ENCODE measurements around the gene HDDC3. TPM values are rescaled to one million over a fixed set of nuclear protein-coding genes. Genes with fewer than 3 reads are reported as not detected.
"Not testable (repeated sequence)": the region's sequence is repeated elsewhere in the genome, so short reads cannot be mapped to it uniquely, and the experiment has no call there.

HDDC3 gene
- total RNA-seq, 1 experiment from 2014 or later = 13.2 TPM

GRCh38 chr15:90930861-90931574 lies 1.3 kb downstream of the HDDC3 start:
- no peak for DNase-seq (ENCODE audit: low read depth)

GRCh38 chr15:90929246-90930019 lies 2.9 kb downstream of the HDDC3 start:
- no peak for DNase-seq (ENCODE audit: low read depth)

- DNase-seq (ENCODE audit: low read depth) = not testable (repeated sequence)
Observed at GRCh38 chr15:90928106-90928505, 4.2 kb downstream of the HDDC3 start.

- not testable (repeated sequence) for DNase-seq (ENCODE audit: low read depth)
Observed at GRCh38 chr15:90926766-90927165, 5.6 kb downstream of the HDDC3 start.

- DNase-seq (ENCODE audit: low read depth) = no peak
Observed at GRCh38 chr15:90924375-90924774, 8.0 kb downstream of the HDDC3 start.

GRCh38 chr15:90922712-90923322 lies 9.5 kb downstream of the HDDC3 start:
- not testable (repeated sequence) for DNase-seq (ENCODE audit: low read depth)

GRCh38 chr15:90921887-90922286 lies 10.5 kb downstream of the HDDC3 start:
- no peak for DNase-seq (ENCODE audit: low read depth)

GRCh38 chr15:90918835-90919234 lies 13.5 kb downstream of the HDDC3 start:
- DNase-seq (ENCODE audit: low read depth) = no peak

GRCh38 chr15:90918034-90918788 lies 14.1 kb downstream of the HDDC3 start:
- DNase-seq (ENCODE audit: low read depth) = no peak

- DNase-seq (ENCODE audit: low read depth) = no peak
Observed at GRCh38 chr15:90917569-90917968, 14.8 kb downstream of the HDDC3 start.

GRCh38 chr15:90916461-90916860 lies 15.9 kb downstream of the HDDC3 start:
- no peak for DNase-seq (ENCODE audit: low read depth)

- no peak for DNase-seq (ENCODE audit: low read depth)
Observed at GRCh38 chr15:90915808-90916440, 16.4 kb downstream of the HDDC3 start.

GRCh38 chr15:90915216-90915807 lies 17.0 kb downstream of the HDDC3 start:
- peak; percentile 41 for DNase-seq (ENCODE audit: low read depth)

- DNase-seq (ENCODE audit: low read depth) = no peak
Observed at GRCh38 chr15:90914305-90915080, 17.9 kb downstream of the HDDC3 start.

GRCh38 chr15:90913398-90913944 lies 18.9 kb downstream of the HDDC3 start:
- no peak for DNase-seq (ENCODE audit: low read depth)

- DNase-seq (ENCODE audit: low read depth) = no peak
Observed at GRCh38 chr15:90912770-90913075, 19.6 kb downstream of the HDDC3 start.

GRCh38 chr15:90911906-90912769 lies 20.2 kb downstream of the HDDC3 start:
- DNase-seq (ENCODE audit: low read depth) = no peak

- no peak for DNase-seq (ENCODE audit: low read depth)
Observed at GRCh38 chr15:90911302-90911623, 21.1 kb downstream of the HDDC3 start.

All from LHCN-M2 (cell line).